ENCODE measurements around the gene PCDHGA1.

DNA sequence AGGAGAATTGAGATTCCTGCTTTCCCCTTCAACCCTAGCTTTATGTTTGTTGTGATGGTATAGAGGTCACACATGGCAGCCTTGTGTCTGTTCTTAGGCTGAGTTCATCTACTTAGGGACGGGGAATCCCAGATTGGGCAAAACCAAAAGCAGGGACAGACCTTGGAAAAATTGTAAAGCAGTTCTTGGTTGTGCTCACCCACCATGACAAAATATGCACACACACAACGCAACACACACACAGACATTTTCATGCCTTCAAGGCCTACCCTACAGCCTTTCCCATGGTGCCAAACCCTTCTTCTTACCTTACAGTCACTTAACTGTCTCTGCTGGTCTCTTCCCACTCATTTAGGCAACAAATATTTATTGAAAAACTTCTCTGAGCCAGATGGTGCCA, 173.4 kb downstream of the PCDHGA1 start:
- TF ChIP-seq, protein P1, sequence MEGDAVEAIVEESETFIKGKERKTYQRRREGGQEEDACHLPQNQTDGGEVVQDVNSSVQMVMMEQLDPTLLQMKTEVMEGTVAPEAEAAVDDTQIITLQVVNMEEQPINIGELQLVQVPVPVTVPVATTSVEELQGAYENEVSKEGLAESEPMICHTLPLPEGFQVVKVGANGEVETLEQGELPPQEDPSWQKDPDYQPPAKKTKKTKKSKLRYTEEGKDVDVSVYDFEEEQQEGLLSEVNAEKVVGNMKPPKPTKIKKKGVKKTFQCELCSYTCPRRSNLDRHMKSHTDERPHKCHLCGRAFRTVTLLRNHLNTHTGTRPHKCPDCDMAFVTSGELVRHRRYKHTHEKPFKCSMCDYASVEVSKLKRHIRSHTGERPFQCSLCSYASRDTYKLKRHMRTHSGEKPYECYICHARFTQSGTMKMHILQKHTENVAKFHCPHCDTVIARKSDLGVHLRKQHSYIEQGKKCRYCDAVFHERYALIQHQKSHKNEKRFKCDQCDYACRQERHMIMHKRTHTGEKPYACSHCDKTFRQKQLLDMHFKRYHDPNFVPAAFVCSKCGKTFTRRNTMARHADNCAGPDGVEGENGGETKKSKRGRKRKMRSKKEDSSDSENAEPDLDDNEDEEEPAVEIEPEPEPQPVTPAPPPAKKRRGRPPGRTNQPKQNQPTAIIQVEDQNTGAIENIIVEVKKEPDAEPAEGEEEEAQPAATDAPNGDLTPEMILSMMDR (IDR thresholded peaks at IDR 0.05; ENCODE audit: insufficient read depth, low read length, poor library complexity, severe bottlenecking) = no peak
- TF ChIP-seq EZH2phosphoT487 (conservative IDR thresholded peaks at IDR 0.05; ENCODE audit: low read length) = no peak

Data from SU-DHL-6 (cell line).